Kidney (tissue), 14 donors: Measurements from ENCODE around the gene DNAJA4. TPM values are rescaled to one million over a fixed set of nuclear protein-coding genes. Genes with fewer than 3 reads are reported as not detected.

Source experiments
- DNase-seq, 5 donors: peaks; one replicate each; pipeline ENCODE4 v3.0.0-alpha.2; 2013 to 2020
- FAIRE-seq: peaks from 2 replicates; lab custom pipeline; 2012; peaks lifted over from hg19 to GRCh38; lab: Jason Lieb, UNC
- H3K27ac ChIP-seq, 2 donors: one replicate each; pipeline ENCODE4 v1.7.0; 2013; ENCODE audit warnings: low read depth in 2 of 2, low read length in 2 of 2, inconsistent platforms in 1 of 2
- H3K27me3 ChIP-seq: one replicate; pipeline ENCODE4 v1.7.1; 2013; ENCODE audit warnings: low read length, inconsistent platforms; ENCODE audit not compliant: control insufficient read depth, insufficient read depth
- H3K36me3 ChIP-seq, 3 donors: one replicate each; pipeline versions ENCODE4 v1.7.0 to v1.7.1; 2013; ENCODE audit warnings: low read length in 3 of 3, control low read depth in 1 of 3, inconsistent platforms in 1 of 3; ENCODE audit not compliant: insufficient read depth in 3 of 3, control insufficient read depth in 2 of 3
- H3K4me1 ChIP-seq, 3 donors: one replicate each; pipeline versions ENCODE4 v1.7.0 to v1.7.1; 2013; ENCODE audit warnings: low read length in 3 of 3, inconsistent platforms in 1 of 3, low read depth in 1 of 3; ENCODE audit not compliant: control insufficient read depth in 2 of 3, insufficient read depth in 2 of 3
- H3K4me3 ChIP-seq, 3 donors: one replicate each; pipeline versions ENCODE4 v1.7.0 to v1.8.1; 2013; ENCODE audit warnings: low read length in 3 of 3, control low read depth in 1 of 3, inconsistent platforms in 1 of 3
- H3K9ac ChIP-seq, 3 donors: one replicate each; pipeline versions ENCODE4 v1.7.0 to v1.7.1; 2013; ENCODE audit warnings: low read length in 3 of 3, control low read depth in 1 of 3, inconsistent platforms in 1 of 3
- H3K9me3 ChIP-seq, 3 donors: one replicate each; pipeline versions ENCODE4 v1.7.0 to v1.7.1; 2013; ENCODE audit warnings: low read length in 3 of 3, control low read depth in 1 of 3, inconsistent platforms in 1 of 3; ENCODE audit not compliant: control insufficient read depth in 2 of 3, insufficient read depth in 1 of 3
- intact Hi-C: fragments of 100-400 bp; cut with DNase I; formaldehyde crosslinking; loops from one replicate; pipeline ENCODE4 v1.11.1; 2022
- polyA plus RNA-seq: library from polyadenylated mRNA; stranded (reverse); fragments of 350-450 nt; fragmentation: Illumina TruSeq; extraction: RNeasy Lipid Tissue Mini Kit (QIAGEN cat#74804); gene quantifications from one replicate; pipeline ENCODE4 v1.2.3, GENCODE V29; 2014; ENCODE audit warnings: low read depth, low replicate concordance; ENCODE audit not compliant: insufficient read depth
- total RNA-seq: library from RNA; stranded (reverse); fragmentation: NEBNext Ultra II Directional; extraction: Animal tissue kit (Norgen Biotek cat#: 25700); gene quantifications from one replicate; pipeline ENCODE4 v1.2.1, GENCODE V29; 2021
- TF ChIP-seq, protein P1 (sequence below): IDR thresholded peaks from 3 replicates; pipeline ENCODE4 v1.5.1; 2012; ENCODE audit warnings: mild to moderate bottlenecking, moderate library complexity, borderline replicate concordance; ENCODE audit not compliant: insufficient read depth; ENCODE audit errors: extremely low read depth
- donor health status: control.
- donor health status: control.
- donor health status: control.
- donor health status: control.
- donor health status: control.
- donor health status: DM: yes; HTN: yes; CAD: no.
- donor health status: Normal renal cell carcinoma (clear cell type).

DNAJA4 gene
- total and polyA plus RNA-seq, 2 donors from 2014 or later: 19.9 to 31.1 TPM

DNA sequence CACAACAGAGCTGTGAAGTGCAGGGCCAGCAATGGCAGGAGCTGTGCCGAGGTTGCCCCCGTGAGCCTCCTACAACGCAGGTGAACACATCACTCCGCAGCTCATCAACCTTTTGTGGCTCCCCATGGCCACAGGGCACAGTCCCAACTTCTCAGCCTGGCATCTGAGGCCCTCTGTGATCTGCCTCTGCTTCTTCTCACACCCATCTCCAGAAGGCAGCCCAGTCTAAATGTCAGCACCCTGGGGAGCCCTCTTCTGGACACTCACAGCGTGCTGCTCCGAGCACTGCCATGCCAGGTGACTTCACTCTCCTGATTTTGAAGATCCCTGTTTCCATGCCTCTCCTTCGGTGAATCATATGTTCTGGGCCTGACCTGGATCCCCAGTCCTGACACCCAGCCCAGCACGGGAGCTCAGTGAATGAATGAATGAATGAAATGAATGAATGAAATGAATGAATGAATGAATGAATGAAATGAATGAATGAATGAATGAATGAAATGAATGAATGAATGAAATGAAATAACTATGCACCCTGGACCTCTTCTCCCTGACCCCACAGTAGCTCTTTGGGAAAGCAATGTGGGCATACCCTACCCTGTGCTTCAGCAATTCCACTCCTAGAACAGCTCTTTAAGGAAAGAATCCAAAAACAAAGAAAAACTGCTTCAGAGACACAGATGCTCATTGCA lies 52.9 kb downstream of the DNAJA4 start:
- Histone ChIP-seq H3K9me3 (no peaks in the 10 kb centered on the region), H3K27ac (no peak overlapping the region), H3K4me1 (peaks cover 0 to under 1% (median 0%) of the 10 kb centered on the region in 3 donors), H3K9ac (no peak overlapping the region), H3K36me3 (no peaks in the 10 kb centered on the region), H3K27me3 (no peaks in the 10 kb centered on the region), H3K4me3 (no peak overlapping the region)
- intact Hi-C loops: no loop called here
- FAIRE-seq (no peak), DNase-seq (peak in 1 of 5 donors; percentile 32)
- TF ChIP-seq, protein P1, sequence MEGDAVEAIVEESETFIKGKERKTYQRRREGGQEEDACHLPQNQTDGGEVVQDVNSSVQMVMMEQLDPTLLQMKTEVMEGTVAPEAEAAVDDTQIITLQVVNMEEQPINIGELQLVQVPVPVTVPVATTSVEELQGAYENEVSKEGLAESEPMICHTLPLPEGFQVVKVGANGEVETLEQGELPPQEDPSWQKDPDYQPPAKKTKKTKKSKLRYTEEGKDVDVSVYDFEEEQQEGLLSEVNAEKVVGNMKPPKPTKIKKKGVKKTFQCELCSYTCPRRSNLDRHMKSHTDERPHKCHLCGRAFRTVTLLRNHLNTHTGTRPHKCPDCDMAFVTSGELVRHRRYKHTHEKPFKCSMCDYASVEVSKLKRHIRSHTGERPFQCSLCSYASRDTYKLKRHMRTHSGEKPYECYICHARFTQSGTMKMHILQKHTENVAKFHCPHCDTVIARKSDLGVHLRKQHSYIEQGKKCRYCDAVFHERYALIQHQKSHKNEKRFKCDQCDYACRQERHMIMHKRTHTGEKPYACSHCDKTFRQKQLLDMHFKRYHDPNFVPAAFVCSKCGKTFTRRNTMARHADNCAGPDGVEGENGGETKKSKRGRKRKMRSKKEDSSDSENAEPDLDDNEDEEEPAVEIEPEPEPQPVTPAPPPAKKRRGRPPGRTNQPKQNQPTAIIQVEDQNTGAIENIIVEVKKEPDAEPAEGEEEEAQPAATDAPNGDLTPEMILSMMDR: no peak

DNA sequence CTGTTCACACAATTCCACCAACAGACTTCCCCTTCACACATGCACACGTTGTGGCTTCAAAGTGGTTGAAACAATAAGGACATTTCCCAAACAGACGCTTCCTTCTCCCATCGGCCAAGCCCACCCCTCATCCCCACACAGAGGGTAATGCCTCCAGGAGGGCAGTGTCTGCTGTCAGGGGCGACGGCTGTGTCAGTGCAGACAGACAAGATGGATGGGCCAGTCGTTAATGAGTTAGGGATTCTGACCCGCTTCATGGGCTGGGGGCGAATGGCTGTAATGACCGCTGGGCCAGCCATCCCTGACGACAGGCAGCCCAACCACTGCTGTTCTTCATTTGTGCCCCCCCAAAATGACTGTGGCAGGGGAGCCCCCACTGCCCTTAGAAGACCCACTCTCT lies 55.2 kb downstream of the DNAJA4 start:
- FAIRE-seq (no peak), DNase-seq (peak in 1 of 5 donors; percentile 61)
- Histone ChIP-seq H3K4me1 (peaks cover 0 to 3% (median 0%) of the 10 kb centered on the region in 3 donors), H3K4me3 (no peak overlapping the region), H3K27ac (no peak overlapping the region), H3K9ac (no peak overlapping the region), H3K27me3 (no peaks in the 10 kb centered on the region), H3K9me3 (no peaks in the 10 kb centered on the region), H3K36me3 (no peaks in the 10 kb centered on the region)
- intact Hi-C loops: no loop called here
- TF ChIP-seq, protein P1: no peak

DNA sequence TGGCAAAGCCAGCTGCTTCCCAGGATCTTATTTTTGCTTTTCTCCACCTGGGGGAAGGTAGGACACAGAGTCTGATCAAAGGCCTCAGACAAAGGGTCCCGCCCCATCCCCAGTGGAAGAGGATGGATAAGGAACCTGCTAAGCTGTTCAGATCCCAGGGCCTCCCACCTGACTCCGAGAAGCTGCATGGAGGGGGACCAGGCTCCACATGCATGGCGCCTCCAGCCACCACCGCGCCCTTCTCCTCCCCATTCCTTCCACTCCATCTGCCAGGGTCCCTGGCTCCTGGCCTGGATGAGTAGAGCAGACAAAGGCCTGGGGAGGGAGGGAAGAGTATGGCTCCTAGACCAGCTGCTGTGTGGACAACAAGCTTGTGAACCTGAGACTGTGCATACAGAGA lies 55.8 kb downstream of the DNAJA4 start:
- intact Hi-C loops: no loop called here
- Histone ChIP-seq H3K27ac (no peak overlapping the region), H3K27me3 (no peaks in the 10 kb centered on the region), H3K9me3 (no peaks in the 10 kb centered on the region), H3K4me3 (no peak overlapping the region), H3K9ac (no peak overlapping the region), H3K36me3 (no peaks in the 10 kb centered on the region), H3K4me1 (peaks cover 0 to 3% (median 0%) of the 10 kb centered on the region in 3 donors)
- peak in 1 of 5 donors; percentile 24 for DNase-seq
- no peak for FAIRE-seq
- TF ChIP-seq, protein P1: no peak
